HG03159 (cell line): ENCODE data around the gene PUDP.
"Not testable (repeated sequence)": the region's sequence is repeated elsewhere in the genome, so short reads cannot be mapped to it uniquely, and the experiment has no call there.

Experiments used
- ATAC-seq: cut with Tn5 transposase; IDR thresholded peaks from one replicate; pipeline ENCODE4 v1.9.1; 2021; ENCODE audit warnings: mild to moderate bottlenecking, moderate library complexity; ENCODE audit not compliant: unreplicated experiment

Gene PUDP

DNA sequence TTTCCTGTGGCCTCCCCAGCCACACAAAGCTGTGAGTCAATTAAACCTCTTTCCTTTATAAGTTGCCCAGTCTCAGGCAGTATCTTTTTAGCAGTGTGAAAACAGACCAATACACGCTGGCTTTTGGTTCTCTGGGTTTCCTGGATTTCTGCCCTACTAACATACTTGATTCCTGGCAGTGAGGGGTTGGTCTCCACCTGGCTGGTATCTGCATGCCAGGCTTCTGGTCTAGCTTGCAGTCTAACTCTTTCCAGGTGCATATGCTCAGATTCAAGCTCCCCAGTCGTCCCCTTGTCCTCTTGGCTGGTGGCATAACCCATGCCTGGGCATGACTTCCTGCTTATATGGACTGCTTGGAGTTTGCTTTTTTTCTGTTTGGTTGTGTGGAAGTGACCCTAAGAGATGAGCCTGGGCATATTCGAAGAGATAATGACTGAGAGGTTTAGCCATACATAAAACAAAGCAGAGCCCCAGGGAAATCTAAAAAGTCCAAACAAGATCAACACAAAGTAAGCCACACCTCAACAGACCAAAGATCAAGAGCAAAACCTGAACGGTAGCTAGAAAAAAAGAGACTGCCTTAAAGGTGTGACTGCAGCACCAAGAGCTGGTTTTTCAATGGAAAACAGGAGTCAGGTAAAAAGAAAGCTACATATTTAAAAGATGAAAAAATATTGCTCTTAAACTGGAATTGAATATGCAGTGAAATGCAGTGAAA is 102.6 kb downstream of the PUDP start:
- ATAC-seq, result no peak

DNA sequence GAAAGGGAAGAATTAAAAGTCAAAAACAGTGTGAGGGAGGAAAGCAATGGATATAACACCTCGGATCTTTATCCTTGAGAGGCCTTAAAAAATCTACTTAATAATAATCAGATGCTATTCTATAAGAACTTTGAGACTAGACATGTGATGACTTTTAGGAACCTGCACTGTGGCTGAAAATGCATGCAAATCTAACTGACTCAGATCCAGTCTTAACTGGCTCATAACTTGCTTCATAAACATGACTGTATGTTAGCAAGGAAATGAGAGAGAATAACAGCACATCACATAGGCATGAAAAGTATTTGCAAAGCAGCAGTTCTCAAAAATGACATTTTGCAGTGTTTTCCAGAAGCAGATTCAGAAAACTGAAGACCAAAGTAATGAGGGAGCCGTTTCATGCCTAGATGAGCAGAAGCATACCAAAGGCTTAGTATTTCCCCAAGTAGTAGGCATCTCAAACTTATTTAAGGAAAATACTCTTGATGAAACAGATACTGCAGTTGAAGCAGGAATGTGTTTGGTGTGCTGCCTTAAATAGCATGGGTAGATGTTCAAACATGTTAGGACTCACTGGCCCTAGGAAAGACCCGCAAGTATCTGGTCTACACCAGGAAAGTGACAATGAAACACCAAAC is 104.0 kb downstream of the PUDP start:
- not testable (repeated sequence) for ATAC-seq

DNA sequence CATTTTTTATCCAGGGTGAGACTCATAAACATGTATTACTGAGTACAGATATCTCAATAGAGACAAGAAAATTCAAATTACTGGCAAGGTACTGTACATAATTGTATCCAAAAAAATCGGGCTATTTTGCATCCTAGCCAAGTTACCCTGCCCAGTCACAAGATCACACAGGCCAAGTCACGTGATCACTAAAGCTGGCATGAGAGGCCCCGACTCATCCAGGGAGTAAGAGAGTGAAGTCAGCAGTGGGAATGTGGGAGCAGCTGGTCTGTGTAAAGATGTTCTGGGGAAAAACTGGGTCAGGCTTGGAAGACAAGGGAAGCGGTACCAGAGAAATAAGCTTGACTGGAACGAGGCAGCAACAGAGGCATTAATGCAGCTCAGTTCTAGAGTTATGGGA is 119.7 kb downstream of the PUDP start:
- no peak for ATAC-seq

DNA sequence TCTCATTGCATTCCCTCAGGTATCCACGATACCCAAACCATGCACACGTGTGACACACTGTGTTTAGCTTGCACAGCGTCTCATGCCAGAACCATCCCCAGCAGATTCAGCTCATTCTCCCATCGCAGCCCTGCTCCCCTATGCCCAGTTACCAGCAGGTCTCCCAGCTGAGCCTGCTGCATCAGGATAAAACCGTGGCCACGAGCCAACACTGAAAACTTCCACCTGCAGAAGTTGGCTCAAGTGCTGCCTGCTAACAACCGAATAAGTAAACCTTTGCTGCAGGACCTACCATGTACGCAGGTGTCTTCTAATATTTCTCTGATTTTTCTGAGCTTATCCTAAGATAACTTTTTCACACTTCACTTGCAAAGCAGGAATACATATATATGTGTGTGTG is 120.9 kb downstream of the PUDP start:
- ATAC-seq, result no peak

DNA sequence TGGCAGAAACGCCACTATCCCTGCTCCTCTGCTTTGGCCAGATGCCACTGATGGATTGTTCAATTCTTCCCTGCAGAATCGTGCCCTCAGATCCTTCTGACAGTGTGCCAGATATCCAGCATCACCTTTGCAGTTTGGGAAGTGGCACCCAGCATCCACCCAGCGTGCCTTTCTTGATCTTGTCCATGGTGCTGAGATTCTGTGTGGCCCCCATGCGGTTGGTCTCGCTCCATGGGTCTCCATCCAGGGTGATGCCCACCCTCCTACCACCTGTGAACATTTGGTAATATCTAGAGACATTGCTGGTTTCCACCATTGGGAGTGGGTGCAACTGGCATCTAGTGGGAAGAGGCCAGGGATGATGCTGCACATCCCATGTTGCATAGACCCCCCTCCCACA is 121.6 kb downstream of the PUDP start:
- not testable (repeated sequence) for ATAC-seq

DNA sequence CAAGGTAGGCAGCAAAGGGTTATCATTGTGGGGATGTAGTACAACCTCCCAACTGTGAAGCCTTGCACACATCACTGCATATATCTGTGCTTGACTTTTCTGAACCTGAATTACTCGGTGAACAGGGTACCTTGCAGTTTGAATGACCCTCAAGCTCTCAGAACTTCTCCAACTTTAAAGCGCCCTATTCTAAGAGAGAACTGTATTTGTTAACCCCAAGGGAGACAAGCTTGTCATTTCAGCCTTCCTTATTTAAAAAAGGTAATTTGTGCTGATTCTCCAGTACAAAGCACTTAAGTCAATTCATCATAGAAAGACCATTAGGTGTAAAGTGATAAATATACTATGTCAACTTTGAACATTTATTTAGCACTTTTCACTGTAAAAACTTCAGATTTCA is 122.5 kb downstream of the PUDP start:
- no peak for ATAC-seq

DNA sequence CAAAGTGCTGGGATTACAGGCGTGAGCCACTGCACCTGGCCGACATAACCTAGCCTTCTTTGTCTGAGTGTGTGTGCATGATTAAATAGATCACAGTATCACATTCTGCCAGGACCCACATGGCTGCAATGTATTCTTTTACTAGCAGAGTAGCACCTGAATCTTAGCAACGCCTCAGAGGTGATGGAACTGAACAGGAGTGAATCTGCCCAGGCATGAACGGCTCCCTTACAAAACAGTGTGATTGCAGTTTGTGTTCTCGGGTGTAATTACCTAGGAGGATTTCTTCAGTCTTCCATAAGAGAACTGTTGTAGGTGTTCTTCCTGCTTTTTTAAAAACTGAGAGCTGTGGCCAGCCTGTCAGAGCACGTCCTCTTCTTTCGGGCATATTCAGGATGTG is 123.1 kb downstream of the PUDP start:
- ATAC-seq, result no peak

DNA sequence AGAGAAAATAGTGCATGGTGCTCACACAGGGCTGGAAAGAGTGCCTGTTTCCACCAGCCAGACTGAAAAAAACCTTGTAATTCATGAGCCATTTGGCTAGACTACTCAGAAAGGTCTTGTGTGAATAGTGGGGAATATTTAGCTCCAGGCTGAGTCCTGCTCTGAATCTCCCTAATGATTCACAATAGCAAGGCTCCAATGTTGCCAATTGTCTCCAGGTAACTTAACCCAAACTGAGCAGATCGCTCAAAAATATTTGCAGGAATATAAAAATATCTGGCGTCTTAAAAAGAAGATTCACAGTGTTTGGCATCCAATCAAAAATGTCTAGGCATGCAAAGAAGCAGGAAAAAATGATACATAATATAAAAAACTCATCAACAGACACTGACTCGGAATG is 125.0 kb downstream of the PUDP start:
- ATAC-seq, result not testable (repeated sequence)

DNA sequence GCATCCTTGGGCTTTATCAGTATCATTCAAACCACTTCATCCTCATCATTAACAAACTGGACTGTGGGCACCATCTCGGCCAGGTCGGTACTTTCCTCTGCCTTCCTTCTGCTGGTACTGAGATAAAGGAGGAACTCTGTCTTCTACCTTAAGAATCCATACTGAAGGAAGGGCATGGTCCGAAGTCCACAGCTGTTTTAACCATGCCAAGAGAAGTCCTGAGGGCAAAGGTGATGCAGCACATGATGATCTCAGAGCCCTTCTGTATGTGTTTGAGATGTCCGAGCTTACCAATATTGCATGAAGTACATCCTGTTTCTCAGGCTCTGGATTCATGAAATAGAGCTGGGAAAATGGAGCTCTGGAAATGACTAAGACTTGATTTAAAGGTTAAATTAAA is 126.0 kb downstream of the PUDP start:
- no peak for ATAC-seq

DNA sequence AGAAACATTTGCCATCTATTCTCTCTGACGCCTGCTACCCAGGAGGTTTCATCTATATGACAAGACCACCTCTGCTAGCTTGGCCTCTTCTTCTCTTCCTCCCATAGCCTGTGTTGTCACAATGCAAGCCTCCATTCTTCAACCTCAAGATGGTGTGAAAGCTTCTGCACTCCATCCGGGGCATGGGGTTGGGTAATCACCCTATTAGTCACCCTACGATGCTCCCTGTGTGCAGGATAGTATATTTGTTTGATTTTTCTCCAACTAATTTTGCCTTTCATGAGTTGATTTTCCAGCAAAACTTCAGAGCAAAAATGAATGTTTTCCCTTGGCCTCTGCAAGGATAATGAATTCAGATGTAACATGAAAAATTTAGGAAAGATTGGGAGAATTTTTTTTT is 128.4 kb downstream of the PUDP start:
- no peak for ATAC-seq

DNA sequence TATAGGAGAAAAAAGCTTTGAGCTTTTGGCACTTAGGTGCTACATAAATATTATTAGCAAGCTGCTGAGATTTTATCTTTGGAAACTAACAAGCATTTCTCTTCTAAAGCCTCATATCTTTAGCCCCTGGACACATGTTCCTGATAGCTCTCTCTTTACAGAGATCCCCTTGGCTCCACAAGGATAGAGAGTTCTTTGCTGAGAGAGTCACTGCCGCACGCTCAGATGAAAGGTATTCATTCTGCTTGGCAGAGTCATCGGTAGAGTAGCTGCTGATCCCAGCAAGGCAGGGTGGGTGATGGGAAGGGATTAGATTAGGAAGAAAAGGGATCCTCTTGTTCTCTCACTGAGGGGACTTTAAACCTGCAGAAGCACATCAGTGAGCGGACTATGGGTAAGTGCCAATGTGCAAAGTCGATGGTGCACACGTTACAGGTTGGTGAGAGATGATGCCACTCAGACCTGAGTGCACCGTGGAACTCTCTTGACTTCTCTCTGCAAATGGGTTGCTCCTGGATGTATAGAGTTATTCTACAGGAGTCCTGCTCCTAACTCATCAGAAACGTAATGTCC is 135.6 kb downstream of the PUDP start:
- not testable (repeated sequence) for ATAC-seq

DNA sequence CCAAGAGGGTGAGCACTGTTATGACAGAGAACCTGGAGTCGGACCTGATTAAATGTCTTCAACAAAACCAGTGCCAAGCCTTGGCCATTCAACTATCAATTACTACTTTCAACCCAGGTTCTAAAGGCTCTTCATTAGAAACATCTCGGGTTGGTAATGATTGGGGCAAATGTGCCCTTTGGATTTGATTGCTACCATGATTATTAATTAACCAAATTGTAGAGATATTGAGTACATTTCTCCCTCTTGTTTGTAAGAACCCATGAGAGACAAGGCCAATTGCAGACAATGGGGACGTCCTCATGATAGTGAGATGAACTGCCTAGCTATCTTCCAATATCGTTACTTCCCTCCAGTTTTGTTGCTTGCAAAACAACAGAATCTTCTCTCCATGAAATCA is 137.1 kb downstream of the PUDP start:
- not testable (repeated sequence) for ATAC-seq

DNA sequence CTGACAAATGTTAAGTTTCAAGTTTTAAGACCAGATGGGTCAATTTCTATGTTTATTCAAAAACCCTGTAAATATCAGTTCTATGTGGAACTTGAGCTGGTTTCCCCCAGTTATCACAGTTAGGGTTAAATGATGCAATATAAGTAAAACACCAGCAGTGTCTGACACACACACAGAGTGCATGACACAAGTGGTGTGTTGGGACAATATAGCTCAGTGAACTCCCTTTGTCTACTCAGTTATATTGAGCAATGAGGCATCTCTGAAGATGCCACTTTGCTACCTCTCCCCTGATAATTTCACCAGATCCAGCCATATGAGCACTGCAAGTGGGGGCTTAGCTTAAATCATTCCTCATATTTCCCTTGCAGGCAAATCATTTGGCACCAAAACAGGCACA is 140.6 kb downstream of the PUDP start:
- not testable (repeated sequence) for ATAC-seq
